Peyer's patch (tissue), 4 donors: ENCODE results near the gene DCP1B. TPM values are rescaled to one million over a fixed set of nuclear protein-coding genes. Genes with fewer than 3 reads are reported as not detected.
A peak's percentile ranks its signal among the peaks of the same experiment; 100 is the strongest.

ENCODE experiments used
- DNase-seq, 3 donors: peaks; one replicate each; pipeline ENCODE4 v3.0.0-alpha.2; 2017 to 2019
- H3K27ac ChIP-seq, 4 donors: fragments of 200-600 bp; sonication (generic); one replicate each; pipeline ENCODE4 v1.5.1; 2016 to 2019
- H3K27me3 ChIP-seq, 2 donors: fragments of 200-600 bp; sonication (generic); one replicate each; pipeline ENCODE4 v1.5.1; 2019
- H3K36me3 ChIP-seq, 3 donors: fragments of 200-600 bp; sonication (generic); one replicate each; pipeline ENCODE4 v1.5.1; 2016 to 2019
- H3K4me1 ChIP-seq, 4 donors: fragments of 200-600 bp; sonication (generic); one replicate each; pipeline ENCODE4 v1.5.1; 2016 to 2019
- H3K4me3 ChIP-seq, 4 donors: fragments of 200-600 bp; sonication (generic); 1 replicate in 3 of 4; 2 replicates in 1 of 4; pipeline ENCODE4 v1.5.1; 2016 to 2019; ENCODE audit warnings: mild to moderate bottlenecking in 1 of 4
- H3K9me3 ChIP-seq, 4 donors: fragments of 200-600 bp; sonication (generic); one replicate each; pipeline ENCODE4 v1.5.1; 2016 to 2019; ENCODE audit warnings: mild to moderate bottlenecking in 1 of 4
- CTCF ChIP-seq, 6 experiments: fragments of 450-650 bp in 4 of 6; fragments of 200-600 bp in 2 of 6; sonication (generic) in 1 of 6; IDR thresholded peaks; one replicate each; pipeline ENCODE4 v1.5.1; 2017 to 2019; ENCODE audit warnings: antibody characterized with exemption in 6 of 6, mild to moderate bottlenecking in 3 of 6, moderate library complexity in 1 of 6
- POLR2A ChIP-seq, 2 donors: fragments of 450-650 bp; IDR thresholded peaks; one replicate each; pipeline ENCODE4 v1.5.1; 2017; ENCODE audit warnings: antibody characterized with exemption in 2 of 2, mild to moderate bottlenecking in 2 of 2, moderate library complexity in 2 of 2
- total RNA-seq, 4 donors: library from RNA; depleted of rRNA; stranded (reverse); fragments of >200 nt; gene quantifications; one replicate each; pipeline ENCODE4 v1.1.0, GENCODE V29; 2016

The DCP1B gene
- total RNA-seq, 4 donors from 2014 or later = 14.7 to 54.5 (median 18.6) TPM

GRCh38 chr12:2017546-2018337, 13.5 kb upstream of the DCP1B start:
- TF ChIP-seq CTCF (IDR thresholded peaks at IDR 0.05) (no peak), POLR2A (IDR thresholded peaks at IDR 0.05) (no peak)
- Histone ChIP-seq H3K27ac (no peak overlapping the region), H3K4me1 (peaks cover 0 to 12% (median 0%) of the 10 kb centered on the region in 4 donors), H3K27me3 (no peaks in the 10 kb centered on the region), H3K4me3 (no peak overlapping the region), H3K9me3 (no peaks in the 10 kb centered on the region), H3K36me3 (no peaks in the 10 kb centered on the region)
- no peak for DNase-seq

- H3K27ac ChIP-seq = no peak overlapping the region
Observed at GRCh38 chr12:2016862-2017545, 12.7 kb upstream of the DCP1B start.

GRCh38 chr12:2014231-2014630, 10.0 kb upstream of the DCP1B start:
- Histone ChIP-seq H3K4me3 (no peak overlapping the region), H3K36me3 (no peaks in the 10 kb centered on the region), H3K27me3 (no peaks in the 10 kb centered on the region), H3K4me1 (peaks cover 0 to 12% (median 0%) of the 10 kb centered on the region in 4 donors), H3K9me3 (no peaks in the 10 kb centered on the region), H3K27ac (peak overlapping the region in 1 of 4 donors; percentile 42)
- DNase-seq = no peak
- TF ChIP-seq POLR2A (IDR thresholded peaks at IDR 0.05) (no peak), CTCF (IDR thresholded peaks at IDR 0.05) (no peak)

More at GRCh38 chr12:2016862-2017545, 12.7 kb upstream of the DCP1B start:
- peaks cover 0 to 12% (median 0%) of the 10 kb centered on the region in 4 donors for H3K4me1 ChIP-seq
- TF ChIP-seq CTCF (IDR thresholded peaks at IDR 0.05) (no peak), POLR2A (IDR thresholded peaks at IDR 0.05) (no peak)
- no peak for DNase-seq
- no peak overlapping the region for H3K4me3 ChIP-seq
- no peaks in the 10 kb centered on the region for H3K9me3 ChIP-seq
- H3K27me3 ChIP-seq = no peaks in the 10 kb centered on the region
- no peaks in the 10 kb centered on the region for H3K36me3 ChIP-seq

- Histone ChIP-seq H3K4me1 (peaks cover 0 to 12% (median 0%) of the 10 kb centered on the region in 4 donors), H3K27ac (peak overlapping the region in 3 of 4 donors; percentile 17 to 42 (median 39))
- DNase-seq = no peak
Observed at GRCh38 chr12:2013527-2014223, 9.4 kb upstream of the DCP1B start.

More at GRCh38 chr12:2013527-2014223, 9.4 kb upstream of the DCP1B start:
- H3K27me3 ChIP-seq = no peaks in the 10 kb centered on the region
- no peaks in the 10 kb centered on the region for H3K36me3 ChIP-seq
- no peaks in the 10 kb centered on the region for H3K9me3 ChIP-seq
- no peak for TF ChIP-seq POLR2A (IDR thresholded peaks at IDR 0.05)
- TF ChIP-seq CTCF (IDR thresholded peaks at IDR 0.05) = no peak
- H3K4me3 ChIP-seq = no peak overlapping the region
